HG03521 (cell line): ENCODE measurements around the gene NEGR1.

ENCODE experiments used
- ATAC-seq: cut with Tn5 transposase; IDR thresholded peaks from one replicate; pipeline ENCODE4 v1.9.1; 2021; ENCODE audit warnings: mild to moderate bottlenecking, moderate library complexity; ENCODE audit not compliant: unreplicated experiment

Gene NEGR1

DNA sequence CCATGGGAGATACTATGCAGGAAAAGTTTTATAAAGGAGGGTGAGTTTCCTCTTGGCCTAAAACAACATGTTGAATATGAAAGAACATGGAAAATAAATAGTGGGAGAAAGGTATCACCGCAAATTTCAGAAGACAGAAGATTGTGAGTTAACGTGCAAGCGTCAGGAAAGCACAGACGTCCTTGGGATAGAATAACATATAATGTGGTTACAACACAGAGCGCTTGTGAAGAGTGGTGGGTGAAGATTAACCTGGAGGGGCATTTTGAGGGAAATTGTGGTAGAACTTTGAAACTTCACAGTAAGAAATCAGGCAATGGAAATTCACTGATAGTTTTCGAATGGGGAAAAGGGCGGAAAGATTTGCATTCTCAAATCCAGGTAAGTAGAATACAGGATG lies 47.3 kb downstream of the NEGR1 start:
- ATAC-seq = no peak

DNA sequence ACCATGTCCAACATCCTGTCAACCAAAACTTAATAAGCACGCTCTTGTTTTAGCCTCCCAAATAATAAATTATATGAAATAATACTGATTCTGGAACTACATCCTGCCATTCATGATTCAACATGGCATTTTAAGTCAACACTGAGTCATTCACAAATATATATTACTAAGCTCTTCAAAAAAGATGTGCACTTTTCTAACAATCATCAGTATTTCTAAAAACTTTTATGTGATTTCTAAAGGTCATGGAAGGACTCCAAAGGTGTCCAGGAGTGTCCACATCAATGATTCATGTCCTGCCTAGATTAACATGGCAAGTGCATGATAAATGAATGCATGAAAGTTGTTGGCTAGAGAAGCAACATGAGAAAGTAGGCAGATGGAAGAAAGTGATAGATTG lies 51.6 kb downstream of the NEGR1 start:
- ATAC-seq = no peak

DNA sequence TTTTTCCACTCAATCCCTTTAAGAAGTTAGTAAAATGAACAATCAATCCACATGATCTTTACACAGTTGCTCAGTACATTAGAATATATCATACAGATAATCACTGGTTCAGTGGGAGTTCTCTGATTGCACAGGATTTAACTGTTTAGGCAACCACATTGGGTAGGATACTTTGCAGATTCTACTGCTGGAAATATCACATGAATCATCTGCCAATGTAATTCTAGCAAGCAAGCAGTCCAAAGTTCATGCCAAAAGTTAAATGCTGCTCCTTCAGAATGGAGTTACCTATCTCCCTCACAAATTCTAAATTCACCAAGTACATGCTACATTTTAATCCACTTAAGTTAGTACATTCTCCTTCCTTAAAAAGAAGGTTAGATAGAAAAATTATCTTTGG lies 52.4 kb downstream of the NEGR1 start:
- no peak for ATAC-seq

DNA sequence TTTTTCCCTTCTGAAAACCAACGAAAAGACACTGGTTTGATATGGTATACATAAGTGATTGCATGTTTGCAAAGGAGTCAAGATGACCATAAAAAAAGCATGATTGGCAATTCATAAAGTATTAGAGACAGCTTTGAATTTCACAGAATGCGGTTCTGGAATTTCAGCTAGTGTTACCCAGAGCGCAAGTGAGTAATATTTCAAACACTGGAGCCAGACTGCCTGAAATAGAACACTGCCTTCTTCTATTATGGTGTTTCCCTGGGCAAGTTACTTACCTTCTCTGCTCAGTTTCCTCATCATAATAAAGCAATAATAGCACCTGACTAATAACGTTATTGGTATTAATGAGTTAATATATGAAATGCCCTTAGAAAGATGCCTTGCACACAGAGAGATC lies 54.7 kb downstream of the NEGR1 start:
- ATAC-seq = no peak

DNA sequence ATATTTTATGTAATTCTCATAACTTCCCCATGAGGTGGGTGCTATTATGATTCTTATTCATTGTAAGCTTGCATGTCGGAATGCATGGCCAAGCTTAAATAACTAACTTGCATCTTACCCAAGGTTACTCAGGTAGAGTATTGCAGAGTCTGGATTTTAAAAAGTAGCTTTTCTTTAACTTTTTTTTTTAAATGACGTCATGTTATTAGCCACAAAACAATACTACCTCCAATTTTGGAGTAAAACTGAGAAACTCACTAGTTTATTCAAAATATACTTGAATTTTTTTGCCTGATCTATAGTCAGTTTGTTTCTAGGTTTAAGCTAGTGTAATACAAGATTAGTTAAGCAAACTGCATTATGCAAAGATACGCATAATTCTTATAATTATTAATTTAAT lies 57.8 kb downstream of the NEGR1 start:
- no peak for ATAC-seq

DNA sequence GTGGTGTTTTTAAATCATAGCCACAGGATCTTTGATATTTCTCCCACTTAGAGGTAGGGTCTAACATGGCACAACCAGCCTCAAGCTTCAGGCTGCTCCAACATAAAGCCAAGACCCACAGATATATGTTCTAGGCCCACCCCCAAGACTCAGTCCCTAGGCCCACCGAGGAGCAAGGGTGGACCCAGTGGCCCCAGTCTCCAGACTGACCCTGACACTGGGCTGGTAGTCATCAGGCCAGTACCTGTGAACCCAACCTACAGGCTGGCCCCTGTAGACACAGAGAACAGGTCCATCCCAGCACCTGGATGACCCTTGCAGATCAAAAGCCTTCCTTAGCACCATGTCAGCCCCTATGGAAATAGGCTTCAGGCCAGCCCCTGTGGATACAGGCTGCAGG lies 60.5 kb downstream of the NEGR1 start:
- ATAC-seq = no peak

DNA sequence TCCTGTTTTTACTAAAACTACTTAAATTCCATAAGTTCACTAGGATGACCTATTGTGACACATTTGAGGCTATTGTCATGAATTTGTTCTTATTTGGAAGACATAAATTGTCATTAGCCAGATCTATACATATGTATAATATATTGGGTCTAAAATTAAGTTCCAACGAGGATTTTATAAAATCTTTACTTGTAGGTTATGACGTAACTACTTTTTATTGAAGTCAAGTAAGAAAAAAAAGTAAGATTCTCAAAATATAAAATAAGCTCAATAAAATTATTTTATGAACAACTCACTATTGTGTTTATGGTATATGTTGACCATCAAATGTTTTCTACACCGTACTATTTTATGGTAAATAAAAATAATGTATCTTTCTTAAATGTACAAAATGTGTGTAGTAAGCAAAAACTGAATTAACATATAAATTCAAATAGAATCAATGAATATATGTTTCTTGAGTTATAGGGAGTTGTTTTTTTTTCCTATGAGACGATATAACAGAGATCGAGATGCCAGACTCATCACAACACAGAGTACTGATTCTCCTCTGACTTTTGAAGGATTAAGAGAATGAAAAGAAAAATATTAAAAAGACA lies 64.1 kb downstream of the NEGR1 start:
- ATAC-seq = no peak

DNA sequence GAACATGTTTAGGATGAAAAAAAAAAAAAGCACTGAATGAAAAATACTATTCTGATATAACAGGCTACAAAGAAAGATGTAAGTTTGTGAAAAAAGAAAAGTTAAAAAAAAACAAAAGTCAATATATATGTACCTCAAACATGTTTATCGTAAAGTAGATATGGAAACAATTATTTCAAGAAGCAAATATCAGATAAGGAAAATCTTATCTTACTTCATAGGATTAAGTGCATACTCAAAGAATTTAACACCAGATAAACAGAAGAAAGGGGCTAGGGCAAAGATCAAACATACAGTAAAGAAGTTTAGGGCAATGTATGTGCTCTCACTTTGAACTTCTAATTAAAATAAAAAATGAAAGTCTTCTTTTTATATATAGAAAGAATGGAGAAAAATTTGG lies 75.3 kb downstream of the NEGR1 start:
- no peak for ATAC-seq

DNA sequence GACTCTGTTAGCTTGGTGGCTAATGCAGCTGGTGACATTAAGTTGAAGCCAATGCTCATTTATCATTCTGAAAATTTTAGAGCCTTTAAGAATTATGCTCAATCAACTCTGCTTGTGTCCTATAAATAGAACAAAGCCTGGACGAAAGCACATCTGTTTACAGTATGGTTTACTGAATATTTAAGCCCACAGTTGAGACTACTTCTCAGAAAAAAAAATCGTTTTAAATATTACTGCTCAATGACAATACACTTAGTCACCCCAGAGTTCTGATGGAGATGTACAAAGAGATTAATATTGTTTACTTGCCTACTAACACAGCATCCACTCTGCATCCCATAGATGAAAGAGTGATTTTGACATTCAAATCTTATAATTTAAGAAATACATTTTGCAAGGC lies 79.6 kb downstream of the NEGR1 start:
- ATAC-seq = no peak

DNA sequence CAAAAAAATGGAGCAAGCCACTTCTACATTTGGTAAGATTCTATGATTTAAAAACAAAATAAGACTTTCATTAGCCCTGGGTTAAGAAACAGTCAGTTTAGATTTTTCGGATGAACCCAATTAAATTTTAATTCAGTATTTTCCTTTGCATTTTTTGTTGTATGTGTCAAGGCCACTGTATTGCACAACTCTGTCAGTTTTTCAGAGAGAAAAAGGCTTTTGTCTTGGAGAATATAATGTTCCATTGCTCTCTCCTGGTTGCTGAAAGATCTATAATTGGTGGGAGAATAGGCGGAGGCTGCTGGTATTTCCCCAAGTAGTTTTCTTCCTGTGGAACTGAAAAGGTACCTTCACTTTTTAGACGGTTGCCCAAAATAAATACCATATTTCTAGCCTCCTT lies 84.6 kb downstream of the NEGR1 start:
- ATAC-seq = no peak

DNA sequence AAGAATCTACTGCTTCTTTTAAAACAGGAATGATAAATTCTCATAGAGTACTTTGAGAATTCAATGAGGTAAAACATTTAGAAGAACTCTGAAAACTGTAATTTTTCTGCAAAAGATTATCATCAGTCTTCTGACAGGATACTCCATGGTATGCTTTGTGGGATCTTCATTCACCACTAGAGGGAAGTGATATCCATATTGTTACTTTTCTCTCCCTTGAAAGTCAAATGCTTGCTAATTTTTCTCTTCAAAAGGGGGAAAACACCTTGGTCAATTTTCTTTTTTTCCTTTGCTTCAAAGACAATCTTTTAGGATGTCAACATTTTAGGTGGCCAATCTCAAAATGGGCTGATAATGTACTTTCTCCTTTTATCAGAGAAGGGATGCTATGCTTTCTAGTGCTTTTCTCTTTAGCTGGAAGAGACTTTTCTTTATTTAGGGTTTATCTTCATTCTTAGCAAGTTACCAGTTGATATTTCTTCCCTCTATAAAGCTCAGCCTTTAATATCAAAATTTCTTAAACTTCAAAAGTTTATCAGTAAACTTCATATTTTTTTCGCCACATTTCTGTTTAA lies 95.5 kb downstream of the NEGR1 start:
- ATAC-seq = no peak

DNA sequence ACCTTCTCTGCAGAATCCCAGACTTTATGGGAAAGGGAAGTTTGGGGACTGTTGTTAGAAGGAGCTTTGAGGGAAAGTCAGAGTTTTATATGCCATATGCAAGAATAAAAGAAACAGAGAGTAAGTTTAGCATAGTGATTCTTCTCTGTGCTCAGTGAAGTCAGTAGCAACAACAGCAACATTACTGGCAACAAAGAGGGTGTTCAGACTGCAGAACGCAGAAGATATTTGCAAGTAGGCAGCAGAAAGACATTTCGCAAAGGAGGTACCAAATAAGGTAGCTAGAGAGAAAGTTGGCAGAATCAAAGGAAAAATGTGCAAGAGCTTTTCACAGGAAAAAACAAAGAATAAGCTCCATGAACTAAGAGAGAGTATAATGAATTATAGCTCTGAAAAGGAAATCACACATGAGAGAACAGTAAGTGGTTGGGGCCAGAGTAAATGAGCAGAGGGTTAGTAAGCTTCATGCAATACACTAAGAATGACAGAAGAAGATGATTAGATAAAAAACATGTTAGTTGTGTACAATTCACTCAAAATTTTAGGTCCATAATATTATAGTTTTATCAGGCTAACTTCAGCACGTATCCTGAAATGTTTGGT lies 98.1 kb downstream of the NEGR1 start:
- no peak for ATAC-seq

DNA sequence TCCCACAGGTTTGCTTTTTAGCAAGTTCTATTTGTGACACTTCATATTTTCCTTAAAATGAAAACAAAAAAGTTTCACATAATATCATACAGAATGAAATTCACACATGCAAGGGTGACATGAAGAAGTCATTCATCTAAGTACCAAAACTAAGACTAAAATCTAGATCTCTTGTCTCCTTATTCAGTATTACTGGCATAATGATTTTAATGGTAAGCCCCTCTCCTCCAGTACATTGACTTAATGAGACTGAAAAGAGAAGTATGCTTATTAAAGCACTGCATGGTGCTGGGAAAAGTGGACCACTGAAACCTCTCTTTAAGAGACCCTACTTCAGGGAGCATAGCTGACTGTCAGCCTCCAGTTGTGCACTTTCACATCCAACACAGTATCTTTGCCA lies 99.5 kb downstream of the NEGR1 start:
- no peak for ATAC-seq

DNA sequence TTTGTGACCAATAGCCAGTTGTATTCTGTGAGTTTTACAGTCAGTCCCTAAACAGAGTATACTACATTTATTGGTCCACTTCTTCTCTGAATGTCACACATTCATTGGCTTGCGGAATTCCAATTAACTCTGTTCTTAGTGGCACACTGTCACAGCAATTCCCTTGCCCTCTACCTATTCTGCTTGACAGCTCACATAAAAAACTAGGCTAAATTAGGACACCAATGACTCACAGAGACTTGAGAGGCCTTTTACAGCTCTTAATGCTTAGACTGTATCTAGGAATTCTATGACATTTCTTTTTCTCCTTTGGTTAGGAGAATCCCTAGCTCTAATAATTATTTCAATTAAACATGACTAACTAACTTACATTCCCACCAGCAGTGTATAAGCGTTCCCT lies 104.1 kb downstream of the NEGR1 start:
- ATAC-seq = no peak

DNA sequence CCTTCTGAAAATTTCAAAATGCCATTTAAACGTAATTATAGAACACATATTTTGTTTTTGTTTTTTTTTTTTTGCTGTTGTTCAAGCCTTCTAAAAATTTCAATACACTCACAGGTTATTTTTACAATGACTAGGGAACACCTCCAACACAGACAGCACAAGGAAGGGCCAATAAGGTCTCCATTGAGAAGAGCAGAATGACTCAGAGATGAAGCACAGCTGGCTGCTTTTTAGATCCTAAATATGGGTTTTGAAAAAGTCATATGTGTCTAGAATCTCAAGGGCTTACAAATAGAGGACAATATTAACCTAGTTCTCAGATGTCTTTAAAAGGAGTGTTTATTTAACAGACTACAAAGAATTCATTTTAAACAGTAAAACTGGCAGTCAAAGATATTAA lies 104.6 kb downstream of the NEGR1 start:
- no peak for ATAC-seq

DNA sequence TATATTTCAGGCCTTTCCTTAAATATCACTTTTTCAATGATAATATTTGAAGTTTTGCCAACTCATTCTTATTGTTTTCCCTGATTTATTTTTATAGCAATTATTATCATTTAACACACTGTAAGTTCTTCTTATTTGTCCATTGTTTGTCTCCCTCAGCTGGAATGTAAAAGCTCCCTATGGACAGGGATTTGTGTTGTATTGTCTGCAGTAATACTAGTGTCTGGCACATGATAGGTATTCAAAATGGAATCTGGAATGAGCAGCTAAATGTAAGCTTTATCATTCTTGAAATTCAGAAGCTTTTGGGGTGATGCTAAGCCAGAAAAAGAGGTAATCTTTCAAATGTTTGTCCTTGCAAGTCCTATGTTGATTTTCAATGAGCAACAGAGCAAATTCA lies 112.1 kb downstream of the NEGR1 start:
- ATAC-seq = no peak

DNA sequence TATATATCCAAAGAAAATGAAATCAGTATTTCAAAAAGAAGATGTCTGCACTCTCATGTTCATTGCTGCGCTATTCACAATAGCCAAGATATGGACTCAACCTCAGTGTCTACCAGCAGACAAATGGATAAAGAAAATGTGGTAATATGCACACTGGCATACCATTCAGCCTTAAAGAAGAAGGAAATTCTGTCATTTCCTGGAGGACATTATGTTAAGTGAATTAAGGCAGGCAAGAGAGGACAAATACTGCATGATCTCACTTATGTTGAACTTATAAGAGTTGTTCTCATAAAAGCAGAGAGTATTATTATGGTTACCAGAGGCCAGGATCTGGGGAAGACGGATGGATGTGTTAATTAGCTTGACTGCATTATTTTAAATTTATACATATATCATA lies 115.9 kb downstream of the NEGR1 start:
- ATAC-seq = no peak

DNA sequence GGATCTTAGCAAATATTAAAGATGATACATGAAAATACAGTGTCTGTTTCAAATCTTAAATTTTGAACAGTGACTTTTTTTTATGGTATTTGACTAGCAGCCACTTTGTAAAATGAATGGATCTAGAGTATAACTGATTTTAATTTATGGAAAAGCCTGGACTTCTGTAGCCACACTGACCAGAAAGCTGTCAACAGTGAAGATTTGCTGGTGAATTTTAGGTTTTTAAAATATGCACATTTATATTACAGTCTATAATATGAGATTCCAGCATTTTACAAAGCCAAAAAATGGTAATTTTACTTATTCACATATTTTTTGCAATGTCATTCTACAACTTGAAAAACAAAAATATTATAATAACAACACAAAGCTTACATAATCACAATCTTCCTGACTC lies 131.8 kb downstream of the NEGR1 start:
- ATAC-seq = no peak

DNA sequence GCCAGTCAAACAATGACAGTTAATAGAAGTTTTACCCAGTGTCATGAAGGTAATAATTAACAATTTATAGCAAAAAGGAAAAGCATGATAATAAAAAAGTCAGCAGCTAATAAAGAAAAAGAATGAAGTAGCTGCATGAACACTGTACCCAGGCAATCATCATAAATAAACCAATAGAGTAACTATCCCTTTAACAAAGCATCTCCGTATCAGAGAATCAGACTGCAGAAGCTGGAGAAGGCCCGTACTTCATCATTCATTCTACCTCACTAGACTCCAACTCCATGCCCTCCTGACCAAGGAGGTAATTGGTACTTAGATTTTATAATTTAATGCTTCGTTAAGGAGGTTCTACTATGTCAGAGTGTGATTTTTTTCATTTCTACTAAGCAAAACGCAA lies 140.5 kb downstream of the NEGR1 start:
- no peak for ATAC-seq

DNA sequence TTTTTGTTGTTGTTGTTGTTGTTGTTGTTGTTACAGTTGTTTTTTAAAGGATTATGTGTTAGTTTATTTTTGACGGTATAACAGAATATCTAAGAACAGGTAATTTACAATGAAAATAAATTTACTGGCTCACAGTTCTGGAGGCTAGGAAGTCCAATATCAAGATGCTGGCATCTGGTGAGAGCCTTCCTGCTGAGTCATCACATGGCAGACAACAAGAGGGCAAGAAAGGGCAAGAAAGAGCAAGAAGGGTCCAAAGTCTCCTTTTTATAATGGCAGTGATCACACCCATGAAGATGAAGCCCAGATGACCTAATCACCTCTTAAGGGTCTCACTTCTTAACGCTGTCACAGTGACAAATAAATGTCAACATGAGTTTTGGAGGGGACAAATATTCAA lies 142.1 kb downstream of the NEGR1 start:
- no peak for ATAC-seq

DNA sequence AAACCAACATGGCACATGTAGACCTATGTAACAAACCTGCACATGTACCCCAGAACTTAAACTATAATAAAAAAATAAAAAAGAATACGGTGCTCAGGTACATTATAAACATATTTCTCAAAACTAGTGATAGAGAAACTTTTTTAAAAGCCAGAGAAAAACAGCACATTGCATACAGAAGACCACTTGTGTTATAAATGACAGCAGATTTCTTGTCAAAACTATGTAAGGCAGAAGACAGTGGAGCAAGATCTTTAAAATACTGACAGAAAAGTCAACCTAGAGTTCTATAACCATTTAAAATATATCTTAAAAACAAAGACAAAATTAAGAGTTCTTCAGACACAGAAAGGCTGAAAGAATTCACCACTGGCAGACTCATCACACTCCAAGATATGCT lies 144.7 kb downstream of the NEGR1 start:
- ATAC-seq = no peak

DNA sequence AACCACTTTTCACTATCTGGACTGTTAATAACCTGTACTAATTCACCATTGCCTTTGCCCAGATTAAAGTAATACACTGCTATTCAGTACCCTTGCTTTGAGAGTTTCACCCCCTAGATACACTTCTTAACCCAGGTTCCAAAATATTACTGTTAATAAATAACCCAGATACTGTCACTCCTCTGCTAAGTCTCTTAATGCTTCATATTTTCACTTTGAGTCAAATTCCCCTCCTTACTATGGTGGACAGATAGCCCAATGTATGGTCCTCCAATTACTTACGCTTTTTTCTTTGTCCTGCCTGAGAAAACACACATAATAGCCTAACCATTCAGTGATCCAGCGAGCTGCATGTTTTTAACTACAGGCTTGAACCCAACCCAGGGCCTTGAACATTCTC lies 152.5 kb downstream of the NEGR1 start:
- no peak for ATAC-seq
